K562 (cell line): ENCODE results near the gene TBR1. TPM values are rescaled to one million over a fixed set of nuclear protein-coding genes. Genes with fewer than 3 reads are reported as not detected.

Source experiments
- ATAC-seq: fragments of 200-7000 bp; cut with Tn5 transposase; 3 replicates; pipeline ENCODE4 v1.9.1; 2020; ENCODE audit warnings: moderate library complexity
- BruUV-seq: library from RNA; stranded (reverse); fragments of 400-500 nt; replicated peaks from 2 replicates; lab custom pipeline; 2021; lab: Mats Ljungman, UMichigan
- CTCF ChIA-PET: fragments of 300-600 bp; formaldehyde crosslinking; extraction: SDS; loops from one replicate; lab custom pipeline; 2021; ENCODE audit warnings: low intra/inter-chr PET ratio; lab: Yijun Ruan, JAX
- POLR2A ChIA-PET: fragments of 300-600, 350-650 bp; sonication (Branson Sonifier 250); formaldehyde crosslinking; extraction: SDS; loops from one replicate; lab custom pipeline; 2021; ENCODE audit warnings: antibody characterized with exemption, inconsistent platforms; lab: Yijun Ruan, JAX
- DNase-seq, 4 experiments: peaks; one replicate each; pipeline versions ENCODE4 v3.0.0 to v3.0.0-alpha.2; 2011 to 2018; ENCODE audit warnings: low spot score in 3 of 4, mixed read lengths in 3 of 4; ENCODE audit errors: extremely low read depth in 1 of 4
- FAIRE-seq: peaks from 2 replicates; lab custom pipeline; 2011; peaks lifted over from hg19 to GRCh38; lab: Jason Lieb, UNC
- H2AFZ ChIP-seq: 2 replicates; pipeline ENCODE4 v1.6.0; 2011; ENCODE audit warnings: low read depth, low read length, control low read depth, inconsistent platforms
- H3K27ac ChIP-seq: fragments of 200-600 bp; 3 replicates; pipeline ENCODE4 v1.8.0; 2011; ENCODE audit warnings: low read depth, mild to moderate bottlenecking, control low read depth, inconsistent platforms, low read length, moderate library complexity, mixed read lengths; ENCODE audit errors: extremely low read depth
- H3K27me3 ChIP-seq, 2 experiments: fragments of 300-600 bp in 1 of 2; 2 replicates in 1 of 2; 3 replicates in 1 of 2; pipeline versions ENCODE4 v1.6.0 to v1.8.0; 2011; ENCODE audit warnings: inconsistent platforms in 2 of 2, low read length in 2 of 2, mild to moderate bottlenecking in 1 of 2, mixed read lengths in 1 of 2, moderate library complexity in 1 of 2; ENCODE audit not compliant: control insufficient read depth in 2 of 2, insufficient read depth in 2 of 2
- H3K36me3 ChIP-seq: fragments of 300-600 bp; 3 replicates; pipeline ENCODE4 v1.8.0; 2011; ENCODE audit warnings: mild to moderate bottlenecking, low read length, inconsistent platforms; ENCODE audit not compliant: control insufficient read depth, insufficient read depth
- H3K4me1 ChIP-seq, 2 experiments: fragments of 200-600 bp in 1 of 2; replicated peaks in 1 of 2; 2 replicates in 1 of 2; 3 replicates in 1 of 2; pipeline versions ENCODE4 v1.5.1 to v1.8.0; 2011; ENCODE audit warnings: inconsistent platforms in 2 of 2, low read length in 2 of 2, mild to moderate bottlenecking in 1 of 2, mixed read lengths in 1 of 2, moderate library complexity in 1 of 2; ENCODE audit not compliant: control insufficient read depth in 2 of 2, insufficient read depth in 2 of 2
- H3K4me2 ChIP-seq: 2 replicates; pipeline ENCODE4 v1.6.1; 2011; ENCODE audit warnings: low read length, control low read depth, inconsistent platforms, mixed read lengths; ENCODE audit not compliant: insufficient read depth
- H3K4me3 ChIP-seq: fragments of 200-600 bp; sonication (generic), shearing (Covaris generic); 2 replicates; pipeline ENCODE4 v1.5.1; 2016; ENCODE audit warnings: control low read depth, inconsistent platforms
- H3K79me2 ChIP-seq: fragments of 200-600 bp; 3 replicates; pipeline ENCODE4 v1.8.0; 2011; ENCODE audit warnings: low read length, inconsistent platforms; ENCODE audit not compliant: control insufficient read depth, insufficient read depth
- H3K9ac ChIP-seq, 2 experiments: 2 replicates each; pipeline versions ENCODE4 v1.6.0 to v1.6.1; 2011; ENCODE audit warnings: low read depth in 2 of 2, low read length in 2 of 2, control low read depth in 1 of 2, inconsistent platforms in 1 of 2, mild to moderate bottlenecking in 1 of 2, mixed read lengths in 1 of 2; ENCODE audit not compliant: insufficient read depth in 1 of 2
- H3K9me1 ChIP-seq: one replicate; pipeline ENCODE4 v1.6.0; 2011; ENCODE audit warnings: inconsistent platforms, mild to moderate bottlenecking, low read length, moderate library complexity; ENCODE audit not compliant: control insufficient read depth, insufficient read depth
- H3K9me3 ChIP-seq: replicated peaks from 2 replicates; pipeline ENCODE4 v1.5.1; 2011; ENCODE audit warnings: low read depth, low read length, inconsistent platforms; ENCODE audit not compliant: control insufficient read depth, insufficient read depth
- H4K20me1 ChIP-seq: replicated peaks from 2 replicates; pipeline ENCODE4 v1.6.1; 2011; ENCODE audit warnings: low read length, inconsistent platforms, mixed read lengths; ENCODE audit not compliant: control insufficient read depth, insufficient read depth
- MEIS2 ChIP-seq: fragments of 450-650 bp; IDR thresholded peaks from 2 replicates; pipeline ENCODE4 v1.6.1; 2014; ENCODE audit warnings: mild to moderate bottlenecking; ENCODE audit not compliant: partially characterized antibody
- ZNF584 ChIP-seq: fragments of 200-800 bp; sonication (Bioruptor generic); IDR thresholded peaks from 2 replicates; pipeline ENCODE4 v1.6.1; 2016; ENCODE audit warnings: low read depth, mild to moderate bottlenecking, missing genetic modification characterization, missing compliant biosample characterization
- WGBS: fragments of 100-300 bp; shearing (Covaris generic); methylation state at CpG from one replicate; pipeline ENCODE4 v1.1.6; 2016; ENCODE audit warnings: low coverage, mixed read lengths; ENCODE audit not compliant: insufficient coverage; ENCODE audit errors: missing lambda C conversion rate; 5-methylcytosine and 5-hydroxymethylcytosine counted together
- in situ Hi-C: fragments of 300-500 bp; cut with MboI; formaldehyde crosslinking; loops from 4 replicates; pipeline ENCODE4 v1.15.0; 2018; ENCODE audit warnings: inconsistent platforms, mixed read lengths
- intact Hi-C: fragments of 100-400 bp; cut with micrococcal nuclease; formaldehyde crosslinking; loops from 2 replicates; pipeline ENCODE4 v1.14.2; 2022
- polyA plus RNA-seq, 8 experiments: library from polyadenylated mRNA; depleted of rRNA in 4 of 8; stranded (reverse) in 5 of 8; unstranded in 3 of 8; fragments of >200 nt; fragmentation: Nextera tagmentation in 2 of 8; fragmentation: Illumina TruSeq in 1 of 8; extraction: Ambion mirVana in 2 of 8; extraction: Trizol in 1 of 8; gene quantifications; 2 replicates each; pipeline versions ENCODE4 v1.2.1 to v1.2.3, GENCODE V29; 2011 to 2014; ENCODE audit warnings: inconsistent platforms in 1 of 8, missing spikeins in 1 of 8
- total RNA-seq, 7 experiments: library from RNA; depleted of rRNA in 6 of 7; stranded (reverse); fragments of >200 nt in 6 of 7; fragmentation: Illumina TruSeq in 2 of 7; extraction: Trizol in 2 of 7; gene quantifications; 2 replicates each; pipeline versions ENCODE4 v1.2.1 to v1.2.3, GENCODE V29; 2011 to 2021; ENCODE audit warnings: low replicate concordance in 1 of 7
- TF ChIP-seq, protein P1 (sequence below), 2 experiments: IDR thresholded peaks in 1 of 2; conservative IDR thresholded peaks in 1 of 2; 2 replicates each; pipeline ENCODE4 v1.6.1; 2016; ENCODE audit warnings: low read depth in 2 of 2, mild to moderate bottlenecking in 1 of 2, missing compliant biosample characterization in 1 of 2, missing genetic modification characterization in 1 of 2, moderate library complexity in 1 of 2
- TF ChIP-seq, protein P2 (sequence below): fragments of 250-450 bp; sonication (Bioruptor Pico); IDR thresholded peaks from 2 replicates; pipeline ENCODE4 v1.4.0; 2020; ENCODE audit warnings: borderline replicate concordance

The TBR1 gene
- total and polyA plus RNA-seq, 9 of the 15 experiments (the other 6 are each of a cell fraction or from before 2014, with no cell fraction given) = 0.01 to 0.09 TPM; not detected in 7

DNA sequence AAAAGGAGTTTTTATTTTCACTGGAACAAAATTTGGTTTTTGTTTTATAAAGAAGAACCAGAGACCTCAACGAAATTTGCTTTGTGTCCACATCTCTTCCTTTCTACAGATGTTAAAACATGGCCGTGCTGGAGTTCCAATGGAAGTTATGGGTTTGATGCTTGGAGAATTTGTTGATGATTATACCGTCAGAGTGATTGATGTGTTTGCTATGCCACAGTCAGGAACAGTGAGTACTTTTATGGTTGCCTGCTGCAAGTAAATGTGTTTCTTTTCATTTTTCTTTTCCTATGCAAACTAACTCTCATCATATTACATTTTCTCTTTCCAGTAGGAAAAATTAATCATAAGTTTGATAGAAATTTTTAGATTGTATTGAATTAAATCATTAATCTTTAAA is 48.4 kb upstream of the TBR1 start:
- Histone ChIP-seq H3K27me3 (no peaks in the 10 kb centered on the region), H2AFZ (no peak overlapping the region), H3K79me2 (peaks cover 43% of the 10 kb centered on the region), H3K9me1 (no peaks in the 10 kb centered on the region), H3K4me2 (no peak overlapping the region), H3K9ac (no peak overlapping the region), H3K4me1 (no peaks in the 10 kb centered on the region; a peak in 1 of 5 replicates), H4K20me1 (no peaks in the 10 kb centered on the region), H3K36me3 (peaks cover 57% of the 10 kb centered on the region), H3K9me3 (peaks cover 3% of the 10 kb centered on the region; the same call in 1 of the 2 replicates), H3K4me3 (no peak overlapping the region), H3K27ac (no peak overlapping the region)
- DNase-seq = no peak
- FAIRE-seq = no peak
- ATAC-seq = no peak
- WGBS = 69% methylated on average over 3 of the region's 3 CpGs
- intact Hi-C loops (no loop called here), in situ Hi-C loops (no loop called here)
- BruUV-seq = no TSS peak
- CTCF ChIA-PET = no interaction called here
- POLR2A ChIA-PET = interaction anchor here (0.8 kb wide), 1 partner anchor 60 kb away, joined by 4 read pairs; the partner anchor contains the start of gene PSMD14
- TF ChIP-seq ZNF584 (CRISPR knock-in tag) (no peak), MEIS2 (peak; percentile 53)
- TF ChIP-seq, protein P1, sequence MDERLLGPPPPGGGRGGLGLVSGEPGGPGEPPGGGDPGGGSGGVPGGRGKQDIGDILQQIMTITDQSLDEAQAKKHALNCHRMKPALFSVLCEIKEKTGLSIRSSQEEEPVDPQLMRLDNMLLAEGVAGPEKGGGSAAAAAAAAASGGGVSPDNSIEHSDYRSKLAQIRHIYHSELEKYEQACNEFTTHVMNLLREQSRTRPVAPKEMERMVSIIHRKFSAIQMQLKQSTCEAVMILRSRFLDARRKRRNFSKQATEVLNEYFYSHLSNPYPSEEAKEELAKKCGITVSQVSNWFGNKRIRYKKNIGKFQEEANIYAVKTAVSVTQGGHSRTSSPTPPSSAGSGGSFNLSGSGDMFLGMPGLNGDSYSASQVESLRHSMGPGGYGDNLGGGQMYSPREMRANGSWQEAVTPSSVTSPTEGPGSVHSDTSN (CRISPR knock-in tag; IDR thresholded peaks at IDR 0.05; ENCODE audit: low read depth) = no peak
- TF ChIP-seq, protein P1 (tag; conservative IDR thresholded peaks at IDR 0.05; ENCODE audit: low read depth) = 0 out of 2 replicates have a peak, but pooled peaks have one; percentile 17
- TF ChIP-seq, protein P2, sequence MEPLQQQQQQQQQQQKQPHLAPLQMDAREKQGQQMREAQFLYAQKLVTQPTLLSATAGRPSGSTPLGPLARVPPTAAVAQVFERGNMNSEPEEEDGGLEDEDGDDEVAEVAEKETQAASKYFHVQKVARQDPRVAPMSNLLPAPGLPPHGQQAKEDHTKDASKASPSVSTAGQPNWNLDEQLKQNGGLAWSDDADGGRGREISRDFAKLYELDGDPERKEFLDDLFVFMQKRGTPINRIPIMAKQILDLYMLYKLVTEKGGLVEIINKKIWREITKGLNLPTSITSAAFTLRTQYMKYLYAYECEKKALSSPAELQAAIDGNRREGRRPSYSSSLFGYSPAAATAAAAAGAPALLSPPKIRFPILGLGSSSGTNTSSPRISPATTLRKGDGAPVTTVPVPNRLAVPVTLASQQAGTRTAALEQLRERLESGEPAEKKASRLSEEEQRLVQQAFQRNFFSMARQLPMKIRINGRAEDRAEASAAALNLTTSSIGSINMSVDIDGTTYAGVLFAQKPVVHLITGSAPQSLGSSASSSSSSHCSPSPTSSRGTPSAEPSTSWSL (CRISPR knock-in tag) = no peak
